ENCODE results near the gene EFCAB14.
A peak's percentile ranks its signal among the peaks of the same experiment; 100 is the strongest.
"Not testable (repeated sequence)": the region's sequence is repeated elsewhere in the genome, so short reads cannot be mapped to it uniquely, and the experiment has no call there.

The EFCAB14 gene

GRCh38 chr1:46686255-46686654, 32.7 kb downstream of the EFCAB14 start:
- no peak for DNase-seq (ENCODE audit: low spot score)

GRCh38 chr1:46684670-46685069, 34.2 kb downstream of the EFCAB14 start:
- no peak for DNase-seq (ENCODE audit: low spot score)

DNA sequence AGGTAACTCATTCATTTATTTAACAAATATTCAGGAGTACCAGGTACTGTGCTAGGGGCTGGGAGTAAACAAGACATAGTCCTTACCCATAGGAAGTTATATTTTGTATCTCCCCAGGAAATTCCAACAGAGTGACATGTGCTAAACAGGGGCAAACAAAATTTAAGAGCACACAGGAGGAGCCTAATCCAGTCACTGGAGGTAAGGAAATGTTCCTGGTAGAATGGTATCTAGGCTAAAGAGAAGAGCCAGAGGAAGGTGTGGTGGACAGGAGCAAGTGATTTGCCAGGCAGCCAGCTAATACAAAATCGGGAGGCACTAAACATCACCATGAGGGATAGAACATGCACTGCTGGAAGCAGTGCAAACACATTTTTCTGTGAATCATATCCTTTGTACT, 36.9 kb downstream of the EFCAB14 start:
- no peak for DNase-seq (ENCODE audit: low spot score)

DNA sequence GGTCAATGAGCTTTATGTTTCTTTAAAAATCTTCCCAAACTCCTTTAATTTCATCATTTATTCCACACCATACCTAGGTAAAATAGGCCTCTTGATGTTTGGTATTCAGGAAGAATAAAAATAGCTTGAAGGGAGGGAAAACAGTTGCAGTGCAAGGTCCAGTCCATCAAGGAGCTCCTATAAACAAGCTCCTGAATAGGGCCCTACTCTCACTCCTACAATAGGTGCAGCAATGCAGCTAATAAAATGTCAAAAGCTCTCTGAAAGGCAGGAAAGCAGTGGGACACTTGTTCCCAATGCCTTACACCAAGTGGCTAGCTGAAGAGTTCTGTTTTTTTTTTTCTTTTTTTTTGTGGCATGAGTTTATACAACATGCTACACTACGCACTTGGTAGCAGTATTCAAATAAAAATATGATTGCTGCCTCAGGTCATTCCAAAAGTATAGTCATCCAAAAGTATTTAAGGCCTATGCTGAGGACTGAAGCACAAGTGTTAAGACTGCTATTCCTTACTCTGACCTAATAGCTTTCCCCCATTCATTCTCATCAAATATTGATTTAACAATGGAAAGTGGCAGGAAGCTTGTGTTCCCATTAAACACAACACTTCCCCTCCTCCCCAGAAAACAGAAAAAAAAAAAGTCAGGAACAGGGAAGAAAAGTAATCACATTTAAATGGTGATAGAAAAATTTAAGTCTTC, 37.4 kb downstream of the EFCAB14 start:
- DNase-seq (ENCODE audit: low spot score): no peak

GRCh38 chr1:46679789-46680573, 38.9 kb downstream of the EFCAB14 start:
- no peak for DNase-seq (ENCODE audit: low spot score)

DNA sequence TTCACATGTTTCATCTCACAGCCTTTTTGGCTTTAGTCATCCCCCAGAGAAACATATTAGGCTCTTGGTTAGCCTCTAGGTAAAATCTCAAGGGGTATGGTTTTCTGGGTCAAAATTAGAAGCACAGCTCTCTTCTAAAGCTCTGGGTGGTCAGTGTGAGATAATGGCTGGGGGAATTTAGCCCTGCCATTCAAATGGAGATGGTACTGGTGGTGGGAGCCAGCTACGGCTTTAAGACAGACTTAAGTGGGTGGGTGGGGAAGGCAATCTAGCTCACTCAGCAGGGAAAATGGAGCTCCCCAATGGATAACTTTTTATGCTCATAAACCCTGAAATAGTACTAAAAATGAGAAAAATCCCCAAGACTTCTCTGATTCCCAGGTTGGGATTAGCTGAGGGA, 41.6 kb downstream of the EFCAB14 start:
- no peak for DNase-seq (ENCODE audit: low spot score)

DNA sequence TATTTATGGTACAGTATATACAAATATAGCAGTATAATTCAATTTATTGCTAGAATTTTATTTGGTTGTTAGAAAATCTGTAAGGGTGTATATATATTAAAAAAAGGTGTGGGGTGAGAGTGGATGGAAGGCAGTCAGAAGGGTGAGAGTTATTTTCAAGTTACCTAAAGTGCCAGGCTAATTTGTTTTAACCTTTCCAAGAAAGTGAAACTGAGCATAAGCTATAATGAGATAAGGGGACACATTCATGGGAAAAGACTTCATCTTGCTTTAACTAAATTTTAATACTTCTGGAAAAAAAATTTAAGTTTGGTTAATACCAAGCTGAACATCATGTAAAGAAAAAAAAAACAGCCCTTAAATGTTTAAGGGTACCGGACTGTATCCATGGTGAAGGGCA, 42.4 kb downstream of the EFCAB14 start:
- DNase-seq (ENCODE audit: low spot score): no peak

DNA sequence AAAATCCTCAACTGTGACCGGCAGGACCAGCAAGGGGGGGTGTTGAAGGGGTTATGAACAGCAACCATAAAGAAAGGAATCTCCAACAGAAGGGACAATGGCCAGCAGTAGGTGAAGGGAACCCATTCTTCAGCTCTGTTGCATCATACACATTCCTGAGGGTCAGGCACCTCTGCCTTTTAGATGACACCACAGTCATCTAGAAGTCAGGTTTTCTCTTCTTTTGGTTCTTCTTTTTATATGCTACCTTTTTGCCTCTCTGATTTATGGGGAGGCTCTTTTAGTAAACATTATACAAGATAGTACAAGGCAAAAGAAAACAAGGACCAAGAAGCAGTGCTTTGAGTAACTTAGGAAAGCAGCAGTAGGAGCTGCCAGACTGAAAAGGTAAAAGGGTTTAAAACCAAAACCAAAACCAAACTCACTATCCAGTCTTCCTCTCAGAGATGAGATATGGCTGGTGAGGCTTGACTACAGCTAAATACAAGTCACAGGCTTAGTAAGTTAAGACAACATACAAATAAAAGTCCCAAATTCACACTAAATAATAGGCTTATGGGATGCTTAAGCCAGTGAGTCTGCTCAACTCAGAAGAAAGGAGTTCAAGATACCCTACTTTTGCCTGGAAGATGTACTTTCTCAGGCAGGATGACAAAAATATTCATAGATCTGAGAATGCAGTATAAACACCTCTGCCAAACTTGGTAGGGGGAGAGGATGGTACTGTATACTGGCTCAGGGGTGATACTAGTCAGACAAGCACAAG, 43.2 kb downstream of the EFCAB14 start:
- peak; percentile 41 for DNase-seq (ENCODE audit: low spot score)

DNA sequence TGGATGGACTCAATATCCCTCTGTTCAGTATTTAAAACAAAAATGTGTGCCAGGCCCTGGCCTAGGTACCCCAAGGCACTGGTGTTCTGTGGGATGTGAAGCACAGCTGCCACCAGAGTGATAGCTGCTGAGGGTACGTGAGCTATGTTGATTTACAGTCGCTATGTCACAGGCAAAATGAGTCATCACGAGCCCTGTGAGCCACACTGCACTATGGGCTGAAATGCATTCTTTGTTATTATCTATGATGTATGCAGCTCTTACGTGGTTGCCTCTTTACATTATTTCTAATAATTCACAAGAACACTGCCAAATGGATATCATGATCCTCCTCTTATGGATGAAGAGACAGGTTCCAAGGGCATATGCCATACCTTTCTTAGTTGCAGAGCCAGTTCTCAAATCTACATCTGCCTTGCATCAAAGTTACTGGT, 45.1 kb downstream of the EFCAB14 start:
- no peak for DNase-seq (ENCODE audit: low spot score)

DNA sequence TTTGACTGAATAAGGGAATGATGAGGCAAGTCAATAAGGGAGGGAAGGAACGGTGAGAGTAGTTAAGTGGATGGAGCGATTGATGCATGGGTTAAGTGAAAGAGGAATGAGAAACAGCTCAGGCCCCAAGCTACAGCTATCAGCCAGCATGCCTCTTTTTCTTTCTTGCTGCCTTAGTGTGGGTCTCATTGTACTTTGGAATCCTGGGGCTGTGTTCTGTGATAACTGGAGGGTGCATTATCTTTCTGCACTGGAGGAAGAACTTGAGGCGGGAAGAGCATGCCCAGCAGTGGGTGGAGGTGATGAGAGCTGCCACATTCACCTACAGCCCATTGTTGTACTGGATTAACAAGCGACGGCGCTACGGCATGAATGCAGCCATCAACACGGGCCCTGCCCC, 46.2 kb downstream of the EFCAB14 start:
- DNase-seq (ENCODE audit: low spot score): no peak

GRCh38 chr1:46671554-46671953, 47.4 kb downstream of the EFCAB14 start, which contains the start of gene TEX38:
TSS of gene TEX38 (plus strand) at chr1:46671854. CDS start at chr1:46671935, 81 bp downstream.
- DNase-seq (ENCODE audit: low spot score): no peak

- no peak for DNase-seq (ENCODE audit: low spot score)
These were observed 48.8 kb downstream of the EFCAB14 start for GRCh38 chr1:46670134-46670533.

DNA sequence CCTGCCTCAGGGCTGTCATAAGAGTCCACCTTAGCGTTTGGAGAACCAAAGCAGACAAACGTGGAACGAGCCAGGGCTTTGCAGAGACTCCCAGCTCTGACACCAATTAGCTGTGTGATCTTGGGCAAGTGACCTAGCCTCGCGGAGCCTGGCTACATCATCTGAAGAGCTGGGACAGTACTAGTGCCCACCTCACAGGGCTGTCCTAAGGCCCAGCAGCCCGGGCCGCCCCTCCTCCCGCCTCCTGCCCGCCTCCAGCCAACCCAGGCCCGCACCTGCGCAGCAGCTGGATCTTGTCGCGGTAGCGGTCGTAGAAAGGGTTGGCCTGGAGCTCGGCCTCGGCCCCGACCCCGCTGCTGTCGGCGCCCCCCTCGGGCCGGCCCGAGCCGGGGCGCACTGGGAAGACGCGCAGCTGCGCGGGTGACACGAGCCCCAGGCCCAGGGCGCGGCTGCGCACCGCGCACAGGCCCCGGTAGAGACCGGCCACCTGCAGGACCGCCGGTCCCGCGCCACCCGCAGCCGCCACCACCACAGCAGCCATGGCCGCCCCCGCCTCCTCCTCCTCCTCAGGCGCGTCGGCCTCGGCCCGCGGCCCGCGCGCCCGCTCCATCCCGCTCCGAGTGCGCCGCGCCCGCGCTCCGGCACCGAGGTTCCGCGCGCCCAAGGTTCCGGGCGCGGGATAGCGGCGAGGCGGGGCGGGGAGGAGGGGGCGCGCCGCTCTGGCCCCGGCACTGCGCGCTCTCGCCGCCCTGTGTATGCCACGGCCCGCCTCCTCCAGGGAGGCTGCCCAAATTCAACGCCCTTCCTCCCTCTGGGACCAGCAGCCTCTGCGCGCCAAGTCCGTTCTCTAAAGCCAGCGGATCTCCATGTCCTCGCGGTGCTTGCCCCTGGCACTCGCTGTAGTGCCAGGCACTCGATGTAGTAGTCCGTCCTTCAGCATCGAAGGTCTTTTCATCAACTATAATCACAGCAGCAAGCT, 50.8 kb downstream of the EFCAB14 start, which contains the start of gene ATPAF1:
ATPAF1 (minus strand) TSS at position 583 of the 979 bp plus-strand sequence; CDS start at position 541, 42 bp downstream.
- peak; percentile 60 for DNase-seq (ENCODE audit: low spot score)

DNA sequence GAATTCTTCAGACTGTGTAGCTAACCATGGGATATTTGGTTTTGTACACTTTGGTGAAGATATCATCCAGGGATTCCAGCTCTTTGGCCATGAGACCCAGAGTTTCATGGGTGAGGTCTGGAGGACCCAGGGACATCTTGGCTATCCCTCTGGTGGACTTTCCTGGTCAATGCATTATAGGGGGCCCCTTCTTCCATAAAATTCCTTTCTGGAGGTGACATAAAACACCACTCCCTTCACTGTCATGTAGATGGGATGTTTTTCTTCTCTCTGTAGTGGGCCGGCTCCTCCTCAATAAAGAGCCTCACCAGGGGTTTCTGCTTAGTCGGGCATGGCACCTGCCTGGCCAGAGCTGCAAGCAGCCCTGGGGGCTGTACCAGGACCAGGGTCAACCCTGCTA, 52.9 kb downstream of the EFCAB14 start:
- no peak for DNase-seq (ENCODE audit: low spot score)

DNA sequence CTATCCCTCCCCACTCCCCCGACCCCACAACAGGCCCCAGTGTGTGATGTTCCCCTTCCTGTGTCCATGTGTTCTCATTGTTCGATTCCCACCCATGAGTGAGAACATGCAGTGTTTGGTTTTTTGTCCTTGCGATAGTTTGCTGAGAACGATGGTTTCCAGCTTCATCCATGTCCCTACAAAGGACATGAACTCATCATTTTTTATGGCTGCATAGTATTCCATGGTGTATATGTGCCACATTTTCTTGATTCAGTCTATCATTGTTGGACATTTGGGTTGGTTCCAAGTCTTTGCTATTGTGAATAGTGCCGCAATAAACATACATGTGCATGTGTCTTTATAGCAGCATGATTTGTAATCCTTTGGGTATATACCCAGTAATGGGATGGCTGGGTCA, 56.0 kb downstream of the EFCAB14 start:
- not testable (repeated sequence) for DNase-seq (ENCODE audit: low spot score)

DNA sequence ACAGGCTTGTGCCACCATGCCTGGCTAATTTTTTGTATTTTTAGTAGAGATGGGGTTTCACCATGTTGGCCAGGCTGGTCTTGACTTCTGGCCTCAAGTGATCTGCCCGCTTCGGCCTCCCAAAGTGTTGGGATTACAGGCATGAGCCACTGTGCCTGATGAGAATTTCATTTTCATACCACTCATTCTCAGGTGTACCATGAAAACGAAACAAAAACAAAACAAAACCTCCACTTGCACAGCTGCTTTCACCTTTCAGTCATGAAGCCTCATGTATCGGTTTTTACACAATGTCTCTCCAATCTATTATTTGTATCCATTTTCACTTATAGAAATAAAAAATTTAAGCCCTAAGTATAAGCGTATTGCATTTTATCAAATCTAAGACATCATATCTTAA, 58.8 kb downstream of the EFCAB14 start:
- DNase-seq (ENCODE audit: low spot score): not testable (repeated sequence)

GRCh38 chr1:46659307-46659870, 59.5 kb downstream of the EFCAB14 start:
- no peak for DNase-seq (ENCODE audit: low spot score)

GRCh38 chr1:46657775-46658174, 61.1 kb downstream of the EFCAB14 start:
- no peak for DNase-seq (ENCODE audit: low spot score)

- DNase-seq (ENCODE audit: low spot score): no peak
These were observed 62.3 kb downstream of the EFCAB14 start for GRCh38 chr1:46656643-46657042.

- DNase-seq (ENCODE audit: low spot score): no peak
These were observed 63.1 kb downstream of the EFCAB14 start for GRCh38 chr1:46655848-46656247.

DNA sequence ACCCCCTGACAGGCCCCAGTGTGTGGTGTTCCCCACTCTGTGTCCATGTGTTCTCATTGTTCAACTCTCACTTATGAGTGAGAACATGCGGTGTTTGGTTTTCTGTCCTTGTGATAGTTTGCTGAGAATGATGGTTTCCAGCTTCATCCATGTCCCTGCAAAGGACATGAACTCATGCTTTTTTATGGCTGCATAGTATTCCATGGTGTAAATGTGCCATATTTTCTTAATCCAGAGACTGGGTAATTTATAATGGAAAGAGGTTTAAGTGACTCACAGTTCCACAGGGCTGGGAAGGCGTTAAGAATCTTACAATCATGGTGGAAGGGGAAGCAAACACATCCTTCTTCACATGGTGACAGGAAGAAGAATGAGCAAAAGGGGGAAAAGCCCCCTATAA, 64.2 kb downstream of the EFCAB14 start:
- DNase-seq (ENCODE audit: low spot score): not testable (repeated sequence)
